Measurements from ENCODE around the gene PRKCH.

Gene PRKCH

DNA sequence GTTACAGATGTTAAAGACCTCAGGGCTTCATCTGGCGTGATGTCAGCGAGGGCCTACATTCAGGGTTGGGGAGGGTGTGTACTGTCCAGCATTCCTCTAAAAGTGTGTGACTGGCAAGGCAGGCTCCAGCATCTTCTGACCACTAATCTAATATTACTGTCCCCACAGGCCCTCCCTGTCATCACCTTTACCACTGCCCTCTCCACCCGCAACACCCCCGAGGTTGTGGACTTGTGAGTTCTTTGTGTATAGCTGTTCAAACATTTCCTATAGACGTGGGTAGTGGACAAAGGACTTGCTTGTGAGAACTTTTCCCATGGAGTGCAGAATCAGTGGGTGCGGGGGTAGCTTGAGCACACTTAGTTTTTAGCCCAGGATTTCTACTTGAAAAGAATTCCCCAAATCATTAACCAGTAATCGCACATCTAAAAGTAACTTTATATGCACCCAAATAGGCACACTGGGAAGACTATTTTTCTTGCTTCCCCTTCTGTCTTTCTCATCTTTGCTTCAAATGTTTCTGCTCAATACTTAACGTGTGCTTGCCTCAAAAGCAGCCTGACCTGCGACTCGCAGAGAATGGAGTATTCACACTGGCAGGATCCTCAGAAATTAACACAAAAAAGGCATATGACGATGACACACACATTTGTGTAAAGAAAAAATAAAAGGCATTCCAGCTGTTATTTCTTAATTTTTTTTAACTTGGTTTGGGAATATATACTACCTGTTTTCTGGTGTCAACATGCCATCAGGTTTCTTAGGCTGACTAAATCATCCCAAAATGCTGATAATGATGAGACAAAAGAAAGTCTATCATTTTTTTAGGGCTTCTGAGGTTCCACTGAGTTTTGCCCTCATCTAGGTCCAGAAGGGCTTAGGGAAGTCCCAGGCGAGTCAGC is 215.5 kb downstream of the PRKCH start:
- no peak for FAIRE-seq

- FAIRE-seq: no peak
These were observed 216.4 kb downstream of the PRKCH start for GRCh38 chr14:61537563-61538463.

- no peak for FAIRE-seq
These were observed 217.2 kb downstream of the PRKCH start for GRCh38 chr14:61538464-61539022.

GRCh38 chr14:61539631-61540030 is 218.3 kb downstream of the PRKCH start:
- no peak for FAIRE-seq

DNA sequence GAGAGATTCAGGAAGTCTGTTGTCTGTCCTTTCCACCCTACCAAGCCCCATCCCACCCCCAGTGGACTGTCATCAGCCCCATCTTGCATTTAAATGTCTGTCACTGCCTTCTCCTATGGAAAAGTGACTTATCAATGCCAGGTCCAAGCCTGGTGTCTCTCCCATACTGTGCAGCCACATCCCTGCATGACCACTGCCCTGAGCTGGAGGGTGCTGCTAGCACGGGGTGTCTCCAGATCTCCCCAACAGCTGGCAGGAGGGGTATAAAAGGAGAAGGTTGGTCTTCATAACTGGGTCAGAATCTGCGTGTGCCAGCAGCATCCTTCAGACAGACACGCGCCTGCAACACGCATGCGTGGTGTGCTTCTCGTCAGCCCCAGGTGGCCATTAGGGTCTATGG is 219.6 kb downstream of the PRKCH start:
- FAIRE-seq: no peak

- FAIRE-seq: no peak
These were observed 221.7 kb downstream of the PRKCH start for GRCh38 chr14:61542848-61543790.

DNA sequence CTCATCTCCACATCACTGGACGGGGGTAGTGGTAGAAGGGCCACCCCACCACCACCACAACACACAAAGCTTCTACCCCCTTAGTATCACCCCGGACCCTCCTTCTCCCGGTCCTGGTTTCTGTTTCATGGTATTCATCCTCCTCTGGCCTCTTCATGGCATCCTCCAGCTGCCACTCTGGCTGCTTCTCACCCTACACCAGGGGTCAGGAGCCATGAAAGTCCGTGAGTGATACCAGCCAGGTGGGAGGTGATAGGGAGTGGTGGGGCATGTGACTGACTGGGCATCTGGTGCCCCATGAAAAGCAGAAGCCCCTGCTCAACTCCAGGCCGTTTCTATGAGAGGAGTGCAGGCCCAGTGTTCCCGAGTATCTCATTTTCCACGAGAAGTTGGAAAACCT is 222.6 kb downstream of the PRKCH start:
- FAIRE-seq: no peak

DNA sequence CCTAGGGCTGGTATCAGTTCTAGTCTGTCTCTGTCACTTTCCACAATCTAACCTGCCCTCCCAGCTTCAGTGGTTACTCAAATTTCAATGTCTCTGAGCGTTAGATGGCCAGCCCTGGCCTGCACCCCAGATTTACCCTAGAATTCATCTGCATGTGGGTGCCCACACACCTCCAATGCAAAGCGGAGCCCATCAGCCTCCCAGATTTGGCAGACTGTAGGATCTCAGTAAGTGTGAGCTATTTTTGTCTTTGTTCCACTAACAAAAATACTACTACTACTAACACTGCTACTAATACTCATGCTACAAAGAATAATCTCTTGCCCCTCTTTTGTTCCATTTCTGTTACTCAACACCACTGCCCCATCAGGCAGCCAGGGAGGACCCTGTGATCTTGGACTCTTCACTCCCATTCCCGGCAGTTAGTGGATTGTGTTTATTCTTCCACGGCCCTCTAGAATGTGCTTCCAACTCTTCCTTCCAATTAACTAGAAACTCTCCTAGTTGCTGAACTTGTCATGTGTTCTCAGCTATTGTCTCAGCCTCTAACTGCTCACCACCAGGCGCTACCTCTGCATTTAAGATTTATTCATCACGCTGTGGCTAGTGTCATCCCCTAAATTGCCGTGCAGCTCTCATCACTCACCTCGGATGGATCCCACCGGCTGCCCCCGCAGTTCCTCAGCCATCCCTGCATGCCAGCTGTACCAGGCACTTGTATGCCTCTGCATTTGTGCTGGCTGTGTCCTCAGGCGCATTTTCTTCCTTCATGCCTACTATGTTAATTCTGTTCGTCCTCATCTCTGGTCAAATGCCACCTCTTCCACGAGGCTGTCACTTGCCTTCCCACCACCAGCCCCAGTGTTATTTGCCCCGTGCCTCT is 223.3 kb downstream of the PRKCH start:
- FAIRE-seq: no peak

GRCh38 chr14:61545726-61546455 is 224.5 kb downstream of the PRKCH start:
- FAIRE-seq: no peak

- FAIRE-seq: no peak
These were observed 226.0 kb downstream of the PRKCH start for GRCh38 chr14:61547186-61548069.

DNA sequence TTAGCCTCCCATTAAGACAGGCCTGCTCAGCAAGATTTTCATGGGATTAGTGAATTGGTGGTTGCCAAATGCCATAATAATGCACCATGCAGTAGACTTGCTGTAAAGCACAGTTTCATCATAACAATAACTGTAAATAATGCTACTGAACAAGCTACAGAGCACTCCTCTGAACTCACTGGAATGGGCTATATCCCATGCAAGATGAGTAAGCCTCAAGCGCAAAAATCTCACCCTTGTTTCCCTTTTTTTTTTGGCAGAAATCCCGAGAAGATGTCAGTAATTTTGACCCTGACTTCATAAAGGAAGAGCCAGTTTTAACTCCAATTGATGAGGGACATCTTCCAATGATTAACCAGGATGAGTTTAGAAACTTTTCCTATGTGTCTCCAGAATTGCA is 228.0 kb downstream of the PRKCH start:
- FAIRE-seq: no peak

DNA sequence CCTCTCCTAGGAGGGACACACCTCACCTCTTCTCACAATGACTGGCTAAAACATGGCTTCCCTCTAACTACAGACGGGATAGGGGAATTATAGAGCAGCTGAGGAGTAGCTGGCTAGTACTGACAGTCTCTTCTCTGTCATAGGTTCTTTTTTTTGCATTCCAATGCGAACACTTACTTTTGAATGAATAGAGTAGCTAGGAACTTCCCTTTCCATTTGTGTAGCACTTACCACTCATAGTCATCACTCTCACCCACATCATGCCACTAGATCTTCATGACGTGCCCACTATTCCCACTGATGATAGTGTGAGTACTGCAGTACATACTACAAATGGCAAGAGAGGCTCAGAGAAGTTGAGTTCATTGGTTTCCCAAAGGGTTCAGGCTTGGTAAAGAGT is 230.0 kb downstream of the PRKCH start:
- FAIRE-seq: no peak

DNA sequence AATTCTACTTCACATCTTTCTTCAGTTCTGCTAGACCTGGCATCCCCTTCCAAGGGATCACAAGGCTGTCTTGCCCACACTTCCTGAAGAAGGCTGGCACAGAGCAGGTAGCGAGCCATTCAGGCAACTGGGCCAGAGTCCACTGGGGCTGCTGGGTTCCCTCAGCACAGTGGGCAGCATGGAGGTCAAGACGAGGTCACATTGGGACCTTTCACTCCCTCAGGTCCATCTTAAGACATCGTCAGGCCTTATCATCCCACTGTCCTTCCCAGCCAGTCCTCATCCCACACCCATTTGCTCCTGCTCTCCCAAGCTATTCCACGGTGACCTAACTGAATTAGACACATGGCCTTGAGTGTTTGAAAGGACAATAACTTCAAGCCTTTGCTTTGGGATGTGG is 230.9 kb downstream of the PRKCH start:
- no peak for FAIRE-seq

- no peak for FAIRE-seq
These were observed 232.6 kb downstream of the PRKCH start for GRCh38 chr14:61553730-61554641.

GRCh38 chr14:61555056-61555838 is 233.9 kb downstream of the PRKCH start:
- no peak for FAIRE-seq

- FAIRE-seq: no peak
These were observed 235.1 kb downstream of the PRKCH start for GRCh38 chr14:61556455-61556854.

- FAIRE-seq: no peak
These were observed 235.9 kb downstream of the PRKCH start for GRCh38 chr14:61557262-61557661.

DNA sequence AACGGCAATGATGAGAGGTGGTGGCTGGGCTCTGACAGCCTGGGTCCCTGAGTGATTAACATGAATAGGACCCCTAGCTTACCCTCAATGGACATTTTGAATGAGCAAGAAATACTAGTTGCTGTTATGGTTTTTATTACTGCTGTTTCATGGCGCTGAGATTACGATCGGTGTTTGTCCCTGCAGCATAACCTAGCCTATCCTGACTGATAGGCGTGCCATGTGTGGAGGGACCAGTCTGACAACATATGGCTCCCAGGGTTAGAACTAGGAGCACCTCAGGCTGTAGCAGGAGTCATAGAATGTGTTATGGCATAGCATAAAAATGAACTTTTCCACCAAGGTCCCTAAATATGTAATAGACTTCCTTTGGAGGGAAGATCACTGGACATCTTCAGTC is 236.5 kb downstream of the PRKCH start:
- FAIRE-seq: no peak

All from TTC549 (cell line).